ENCODE data around the gene PLA2G3. TPM values are rescaled to one million over a fixed set of nuclear protein-coding genes. Genes with fewer than 3 reads are reported as not detected.

Gene PLA2G3
- total and polyA plus RNA-seq, 12 donors = 0.01 TPM; not detected in 11

GRCh38 chr22:31184015-31184414, 43.7 kb upstream of the PLA2G3 start:
- H3K27ac ChIP-seq = no peak overlapping the region
- ATAC-seq (no peak), DNase-seq (no peak)
- no peaks in the 10 kb centered on the region for H3K9me3 ChIP-seq
- peaks cover 0 to 11% (median 7%) of the 10 kb centered on the region in 9 donors for H3K4me1 ChIP-seq
- no peak for TF ChIP-seq CTCF (IDR thresholded peaks at IDR 0.05)
- 94 to 97% methylated on average over 30 of the region's 30 CpGs for WGBS, 2 donors
- H3K4me3 ChIP-seq = no peak overlapping the region
- H3K27me3 ChIP-seq = no peaks in the 10 kb centered on the region
- peaks cover 0 to 50% (median 6%) of the 10 kb centered on the region in 9 donors for H3K36me3 ChIP-seq
- intact Hi-C loops (cut with DNase I) = no loop called here

GRCh38 chr22:31179345-31179744, 39.0 kb upstream of the PLA2G3 start:
- Histone ChIP-seq H3K27me3 (no peaks in the 10 kb centered on the region), H3K27ac (no peak overlapping the region), H3K36me3 (peaks cover 0 to 54% (median 5%) of the 10 kb centered on the region in 9 donors), H3K4me3 (no peak overlapping the region), H3K9me3 (no peaks in the 10 kb centered on the region), H3K4me1 (peaks cover 0 to 16% (median 7%) of the 10 kb centered on the region in 9 donors)
- 29 to 47% methylated on average over 1 of the region's 1 CpG for WGBS, 2 donors
- peak in 7 of 8 donors; percentile 12 to 72 (median 45) for ATAC-seq
- intact Hi-C loops (cut with DNase I) = no loop called here
- TF ChIP-seq CTCF (IDR thresholded peaks at IDR 0.05) = no peak
- DNase-seq = no peak

- intact Hi-C loops (cut with DNase I) = no loop called here
- H3K9me3 ChIP-seq = no peaks in the 10 kb centered on the region
- ATAC-seq (no peak), DNase-seq (no peak)
- H3K4me1 ChIP-seq = peaks cover 0 to 19% (median 11%) of the 10 kb centered on the region in 9 donors
- peaks cover 0 to 54% (median 5%) of the 10 kb centered on the region in 9 donors for H3K36me3 ChIP-seq
- no peak overlapping the region for H3K27ac ChIP-seq
- no peak for TF ChIP-seq CTCF (IDR thresholded peaks at IDR 0.05)
- no peaks in the 10 kb centered on the region for H3K27me3 ChIP-seq
- no peak overlapping the region for H3K4me3 ChIP-seq
- WGBS, 2 donors = 98% methylated on average over 2 of the region's 2 CpGs
Measured at GRCh38 chr22:31178859-31179258, 38.6 kb upstream of the PLA2G3 start.

- H3K36me3 ChIP-seq = peaks cover 0 to 47% (median 5%) of the 10 kb centered on the region in 9 donors
- WGBS, 2 donors = 86 to 88% methylated on average over 6 of the region's 6 CpGs
- ATAC-seq (no peak), DNase-seq (no peak)
- no peaks in the 10 kb centered on the region for H3K27me3 ChIP-seq
- H3K4me1 ChIP-seq = peaks cover 0 to 30% (median 21%) of the 10 kb centered on the region in 9 donors
- H3K4me3 ChIP-seq = no peak overlapping the region
- no peak overlapping the region for H3K27ac ChIP-seq
- intact Hi-C loops (cut with DNase I) = no loop called here
- no peak for TF ChIP-seq CTCF (IDR thresholded peaks at IDR 0.05)
- no peaks in the 10 kb centered on the region for H3K9me3 ChIP-seq
Measured at GRCh38 chr22:31177420-31178162, 37.3 kb upstream of the PLA2G3 start.
